IMR-90 (cell line): Measurements from ENCODE around the gene SH3BP5. TPM values are rescaled to one million over a fixed set of nuclear protein-coding genes. Genes with fewer than 3 reads are reported as not detected.

Experiments used
- ATAC-seq: fragments of 200-7000 bp; cut with Tn5 transposase; 2 replicates; pipeline ENCODE4 v1.9.1; 2020; ENCODE audit warnings: low read depth, mild to moderate bottlenecking, moderate library complexity
- BruUV-seq: library from RNA; stranded (reverse); fragments of 400-500 nt; replicated peaks from 2 replicates; lab custom pipeline; 2021; lab: Mats Ljungman, UMichigan
- CTCF ChIA-PET: fragments of 300-600 bp; formaldehyde crosslinking; extraction: SDS; loops from one replicate; lab custom pipeline; 2021; ENCODE audit warnings: antibody characterized with exemption; lab: Yijun Ruan, JAX
- POLR2A ChIA-PET: fragments of 300-600 bp; sonication (Branson Sonifier 250); formaldehyde crosslinking; loops from one replicate; lab custom pipeline; 2022; ENCODE audit warnings: antibody characterized with exemption; ENCODE audit not compliant: unreplicated experiment; lab: Charles Lee
- DNase-seq: peaks from one replicate; pipeline ENCODE4 v3.0.0; 2013
- H2AFZ ChIP-seq: replicated peaks from 2 replicates; pipeline ENCODE3; 2013; ENCODE audit warnings: low read length, mild to moderate bottlenecking; ENCODE audit not compliant: poor library complexity
- H2AK5ac ChIP-seq: 2 replicates; pipeline ENCODE4 v1.6.1; 2013; ENCODE audit warnings: low read depth, low read length, inconsistent platforms
- H2AK9ac ChIP-seq: replicated peaks from 2 replicates; pipeline ENCODE3; 2013; ENCODE audit warnings: mild to moderate bottlenecking, low read depth, low read length, moderate library complexity; ENCODE audit not compliant: poor library complexity
- H2BK120ac ChIP-seq: 2 replicates; pipeline ENCODE4 v1.6.1; 2013; ENCODE audit warnings: low read depth, low read length, inconsistent platforms
- H2BK15ac ChIP-seq: 3 replicates; pipeline ENCODE4 v1.6.1; 2013; ENCODE audit warnings: low read depth, low read length, inconsistent platforms
- H2BK20ac ChIP-seq: 2 replicates; pipeline ENCODE4 v1.6.1; 2013; ENCODE audit warnings: low read depth, mild to moderate bottlenecking, inconsistent platforms, low read length, moderate library complexity
- H2BK5ac ChIP-seq: 2 replicates; pipeline ENCODE4 v1.6.1; 2013; ENCODE audit warnings: mild to moderate bottlenecking, low read depth, low read length, inconsistent platforms; ENCODE audit not compliant: poor library complexity, severe bottlenecking
- H3K14ac ChIP-seq: replicated peaks from 2 replicates; pipeline ENCODE4 v1.6.1; 2013; ENCODE audit warnings: low read depth, low read length, inconsistent platforms
- H3K18ac ChIP-seq: 2 replicates; pipeline ENCODE4 v1.6.1; 2013; ENCODE audit warnings: low read depth, low read length, control low read depth
- H3K23ac ChIP-seq: 2 replicates; pipeline ENCODE4 v1.6.1; 2013; ENCODE audit warnings: low read depth, low read length, inconsistent platforms
- H3K27ac ChIP-seq: 2 replicates; pipeline ENCODE4 v1.5.1; 2013; ENCODE audit warnings: mild to moderate bottlenecking, control low read depth, low read length; ENCODE audit not compliant: insufficient read depth
- H3K27me3 ChIP-seq: 2 replicates; pipeline ENCODE4 v1.6.1; 2013; ENCODE audit warnings: low read length; ENCODE audit not compliant: control insufficient read depth, insufficient read depth
- H3K36me3 ChIP-seq: 2 replicates; pipeline ENCODE4 v1.6.1; 2013; ENCODE audit warnings: low read length, mixed read lengths; ENCODE audit not compliant: control insufficient read depth, insufficient read depth
- H3K4ac ChIP-seq: 2 replicates; pipeline ENCODE4 v1.6.1; 2013; ENCODE audit warnings: low read depth, low read length, inconsistent platforms
- H3K4me1 ChIP-seq: 2 replicates; pipeline ENCODE4 v1.6.1; 2013; ENCODE audit warnings: low read length, mixed read lengths; ENCODE audit not compliant: control insufficient read depth, insufficient read depth
- H3K4me2 ChIP-seq: 2 replicates; pipeline ENCODE4 v1.6.1; 2013; ENCODE audit warnings: low read depth, mild to moderate bottlenecking, control low read depth, low read length, moderate library complexity
- H3K4me3 ChIP-seq: 2 replicates; pipeline ENCODE4 v1.5.1; 2013; ENCODE audit warnings: low read depth, mild to moderate bottlenecking, control low read depth, low read length, moderate library complexity; ENCODE audit not compliant: insufficient read depth
- H3K56ac ChIP-seq: 2 replicates; pipeline ENCODE4 v1.6.1; 2013; ENCODE audit warnings: low read length, inconsistent platforms; ENCODE audit not compliant: insufficient read depth; ENCODE audit errors: extremely low read depth
- H3K79me1 ChIP-seq, 2 experiments: 2 replicates each; pipeline ENCODE4 v1.6.1; 2013; ENCODE audit warnings: low read length in 2 of 2, inconsistent platforms in 1 of 2, low read depth in 1 of 2
- H3K9ac ChIP-seq: 2 replicates; pipeline ENCODE4 v1.6.1; 2013; ENCODE audit warnings: low read depth, low read length, control low read depth
- H3K9me1 ChIP-seq: 2 replicates; pipeline ENCODE4 v1.6.1; 2013; ENCODE audit warnings: low read length, inconsistent platforms; ENCODE audit not compliant: insufficient read depth
- H3K9me3 ChIP-seq: 2 replicates; pipeline ENCODE4 v1.6.1; 2013; ENCODE audit warnings: low read length; ENCODE audit not compliant: control insufficient read depth, insufficient read depth
- H4K20me1 ChIP-seq: 2 replicates; pipeline ENCODE4 v1.6.1; 2013; ENCODE audit warnings: low read length, inconsistent platforms; ENCODE audit not compliant: insufficient read depth
- H4K5ac ChIP-seq: 2 replicates; pipeline ENCODE4 v1.6.1; 2013; ENCODE audit warnings: mild to moderate bottlenecking, low read depth, low read length, control low read depth
- H4K8ac ChIP-seq, 2 experiments: 2 replicates each; pipeline ENCODE4 v1.6.1; 2013; ENCODE audit warnings: low read depth in 2 of 2, low read length in 2 of 2, control low read depth in 1 of 2, inconsistent platforms in 1 of 2
- H4K91ac ChIP-seq: 2 replicates; pipeline ENCODE4 v1.6.1; 2013; ENCODE audit warnings: low read depth, low read length, inconsistent platforms; ENCODE audit not compliant: insufficient read depth
- BHLHE40 ChIP-seq: fragments of 150-350 bp; IDR thresholded peaks from 2 replicates; pipeline ENCODE4 v1.6.1; 2016; ENCODE audit warnings: mild to moderate bottlenecking, low read depth, low read length
- MAFK ChIP-seq: IDR thresholded peaks from 2 replicates; pipeline ENCODE4 v1.6.1; 2012; ENCODE audit warnings: low read depth, low read length, improper control_type of control experiment
- MAZ ChIP-seq: IDR thresholded peaks from 2 replicates; pipeline ENCODE4 v1.6.1; 2012; ENCODE audit warnings: low read depth, mild to moderate bottlenecking, low read length, improper control_type of control experiment, moderate library complexity, borderline replicate concordance
- NFE2L2 ChIP-seq: fragments of 150-350 bp; IDR thresholded peaks from 2 replicates; pipeline ENCODE4 v1.6.1; 2016; ENCODE audit warnings: low read depth, mild to moderate bottlenecking, low read length
- RFX5 ChIP-seq: IDR thresholded peaks from 2 replicates; pipeline ENCODE4 v1.8.0; 2012; ENCODE audit warnings: low read depth, mild to moderate bottlenecking, low read length, moderate library complexity
- WGBS, 2 experiments: methylation state at CpG; one replicate each; pipeline versions ENCODE4 v1.1.5 to v1.1.7; 2013; ENCODE audit warnings: missing lambda C conversion rate in 2 of 2; ENCODE audit not compliant: insufficient read length in 1 of 2; ENCODE audit errors: extremely low coverage in 2 of 2; 5-methylcytosine and 5-hydroxymethylcytosine counted together
- dilution Hi-C: fragments of 300-500 bp; cut with HindIII; formaldehyde crosslinking; loops from one replicate; pipeline ENCODE4 v1.14.3; 2018; ENCODE audit warnings: low sequenced_read_pairs; ENCODE audit not compliant: unreplicated experiment
- in situ Hi-C: fragments of 300-500 bp; cut with MboI; formaldehyde crosslinking; loops from 3 replicates; pipeline ENCODE4 v1.14.3; 2019; ENCODE audit warnings: low sequenced_read_pairs, inconsistent platforms, mixed read lengths
- intact Hi-C: fragments of 100-400 bp; cut with micrococcal nuclease; formaldehyde crosslinking; loops from 2 replicates; pipeline ENCODE4 v1.10.0; 2022
- polyA plus RNA-seq, 3 experiments: library from polyadenylated mRNA; depleted of rRNA; stranded (reverse); fragments of >200 nt; gene quantifications; 2 replicates each; pipeline ENCODE4 v1.2.3, GENCODE V29; 2012; ENCODE audit warnings: low replicate concordance in 1 of 3
- total RNA-seq: library from RNA; depleted of rRNA; stranded (reverse); fragments of >200 nt; gene quantifications from 2 replicates; pipeline ENCODE4 v1.2.3, GENCODE V29; 2012
- TF ChIP-seq, protein P1 (sequence below): fragments of 150-350 bp; IDR thresholded peaks from 2 replicates; pipeline ENCODE4 v1.6.1; 2016; ENCODE audit warnings: low read depth, mild to moderate bottlenecking, low read length, moderate library complexity, borderline replicate concordance
- TF ChIP-seq, protein P2 (sequence below): conservative IDR thresholded peaks from 2 replicates; pipeline ENCODE4 v1.5.1; 2012; ENCODE audit warnings: mild to moderate bottlenecking, low read depth, low read length, improper control_type of control experiment

Gene SH3BP5
- total and polyA plus RNA-seq, 2 of the 4 experiments (the other 2 are of a cell fraction): 14.0 to 23.5 TPM

DNA sequence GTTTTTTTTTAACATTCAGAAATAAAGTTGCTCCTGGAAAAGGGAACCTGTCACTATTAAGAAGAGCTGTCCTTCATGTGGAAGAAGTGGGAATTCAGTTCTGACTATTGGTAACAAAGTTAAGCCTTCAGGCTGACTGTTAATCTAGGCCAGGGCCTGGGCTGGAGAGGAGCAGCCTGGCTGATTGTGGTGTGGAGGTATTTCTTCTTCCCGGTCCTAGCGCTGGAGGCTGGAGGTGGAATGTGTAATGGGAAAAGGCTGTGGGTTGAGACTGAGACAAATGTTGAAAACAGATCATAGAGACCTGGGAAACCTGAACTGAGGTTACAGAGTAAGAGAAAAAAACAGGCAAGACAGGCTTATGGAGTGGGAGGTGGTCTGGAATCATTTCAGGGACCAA is 23.8 kb upstream of the SH3BP5 start:
- H3K9me1 ChIP-seq: no peaks in the 10 kb centered on the region
- no peak overlapping the region for H2AK5ac ChIP-seq
- dilution Hi-C loops: no loop called here
- H3K18ac ChIP-seq: no peak overlapping the region
- no peak overlapping the region for H3K27ac ChIP-seq
- no peak overlapping the region for H2BK20ac ChIP-seq
- no peak overlapping the region for H4K91ac ChIP-seq
- H3K4me3 ChIP-seq: no peak overlapping the region
- no peak overlapping the region for H4K5ac ChIP-seq
- H3K14ac ChIP-seq: no peak overlapping the region
- in situ Hi-C loops: no loop called here
- H3K56ac ChIP-seq: no peak overlapping the region
- no peak overlapping the region for H2BK15ac ChIP-seq
- H4K8ac ChIP-seq: no peak overlapping the region
- ChIA-PET POLR2A (no interaction called here), CTCF (no interaction called here)
- H3K27me3 ChIP-seq: peaks cover 3% of the 10 kb centered on the region; the same call in 1 of the 2 replicates
- ATAC-seq (no peak), DNase-seq (peak; percentile 31)
- intact Hi-C loops: no loop called here
- H2AK9ac ChIP-seq: no peak overlapping the region
- H3K4ac ChIP-seq: no peak overlapping the region
- no peak overlapping the region for H3K4me2 ChIP-seq
- no peaks in the 10 kb centered on the region for H4K20me1 ChIP-seq
- no peak overlapping the region for H3K23ac ChIP-seq
- no peak overlapping the region for H2BK5ac ChIP-seq
- no TSS peak for BruUV-seq
- H3K4me1 ChIP-seq: no peaks in the 10 kb centered on the region
- no peak for TF ChIP-seq MAFK
- TF ChIP-seq, protein P1, sequence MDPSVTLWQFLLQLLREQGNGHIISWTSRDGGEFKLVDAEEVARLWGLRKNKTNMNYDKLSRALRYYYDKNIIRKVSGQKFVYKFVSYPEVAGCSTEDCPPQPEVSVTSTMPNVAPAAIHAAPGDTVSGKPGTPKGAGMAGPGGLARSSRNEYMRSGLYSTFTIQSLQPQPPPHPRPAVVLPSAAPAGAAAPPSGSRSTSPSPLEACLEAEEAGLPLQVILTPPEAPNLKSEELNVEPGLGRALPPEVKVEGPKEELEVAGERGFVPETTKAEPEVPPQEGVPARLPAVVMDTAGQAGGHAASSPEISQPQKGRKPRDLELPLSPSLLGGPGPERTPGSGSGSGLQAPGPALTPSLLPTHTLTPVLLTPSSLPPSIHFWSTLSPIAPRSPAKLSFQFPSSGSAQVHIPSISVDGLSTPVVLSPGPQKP: no peak
- TF ChIP-seq, protein P2, sequence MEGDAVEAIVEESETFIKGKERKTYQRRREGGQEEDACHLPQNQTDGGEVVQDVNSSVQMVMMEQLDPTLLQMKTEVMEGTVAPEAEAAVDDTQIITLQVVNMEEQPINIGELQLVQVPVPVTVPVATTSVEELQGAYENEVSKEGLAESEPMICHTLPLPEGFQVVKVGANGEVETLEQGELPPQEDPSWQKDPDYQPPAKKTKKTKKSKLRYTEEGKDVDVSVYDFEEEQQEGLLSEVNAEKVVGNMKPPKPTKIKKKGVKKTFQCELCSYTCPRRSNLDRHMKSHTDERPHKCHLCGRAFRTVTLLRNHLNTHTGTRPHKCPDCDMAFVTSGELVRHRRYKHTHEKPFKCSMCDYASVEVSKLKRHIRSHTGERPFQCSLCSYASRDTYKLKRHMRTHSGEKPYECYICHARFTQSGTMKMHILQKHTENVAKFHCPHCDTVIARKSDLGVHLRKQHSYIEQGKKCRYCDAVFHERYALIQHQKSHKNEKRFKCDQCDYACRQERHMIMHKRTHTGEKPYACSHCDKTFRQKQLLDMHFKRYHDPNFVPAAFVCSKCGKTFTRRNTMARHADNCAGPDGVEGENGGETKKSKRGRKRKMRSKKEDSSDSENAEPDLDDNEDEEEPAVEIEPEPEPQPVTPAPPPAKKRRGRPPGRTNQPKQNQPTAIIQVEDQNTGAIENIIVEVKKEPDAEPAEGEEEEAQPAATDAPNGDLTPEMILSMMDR: no peak
- no peak for TF ChIP-seq RFX5
- no peak for TF ChIP-seq MAZ
- no peak for TF ChIP-seq BHLHE40
- TF ChIP-seq NFE2L2: no peak
- H3K36me3 ChIP-seq: no peaks in the 10 kb centered on the region
- H3K9me3 ChIP-seq: peaks cover 4% of the 10 kb centered on the region; the same call in 1 of the 2 replicates
- WGBS, 2 experiments: 83% methylated on average over 2 of the region's 2 CpGs; no CpG with 5 or more reads in 1 of the 2 experiments
- no peak overlapping the region for H3K9ac ChIP-seq
- no peak overlapping the region for H2BK120ac ChIP-seq
- H3K79me1 ChIP-seq: no peaks in the 10 kb centered on the region
- H2AFZ ChIP-seq: no peak overlapping the region
